K562 (cell line): ENCODE measurements around the gene LITAF. TPM values are rescaled to one million over a fixed set of nuclear protein-coding genes. Genes with fewer than 3 reads are reported as not detected.

Experiments
- ATAC-seq: fragments of 200-7000 bp; cut with Tn5 transposase; 3 replicates; pipeline ENCODE4 v1.9.1; 2020; ENCODE audit warnings: moderate library complexity
- BruUV-seq: library from RNA; stranded (reverse); fragments of 400-500 nt; replicated peaks from 2 replicates; lab custom pipeline; 2021; lab: Mats Ljungman, UMichigan
- CTCF ChIA-PET: fragments of 300-600 bp; formaldehyde crosslinking; extraction: SDS; loops from one replicate; lab custom pipeline; 2021; ENCODE audit warnings: low intra/inter-chr PET ratio; lab: Yijun Ruan, JAX
- POLR2A ChIA-PET: fragments of 300-600, 350-650 bp; sonication (Branson Sonifier 250); formaldehyde crosslinking; extraction: SDS; loops from one replicate; lab custom pipeline; 2021; ENCODE audit warnings: antibody characterized with exemption, inconsistent platforms; lab: Yijun Ruan, JAX
- DNase-seq, 4 experiments: peaks; one replicate each; pipeline versions ENCODE4 v3.0.0 to v3.0.0-alpha.2; 2011 to 2018; ENCODE audit warnings: low spot score in 3 of 4, mixed read lengths in 3 of 4; ENCODE audit errors: extremely low read depth in 1 of 4
- FAIRE-seq: peaks from 2 replicates; lab custom pipeline; 2011; peaks lifted over from hg19 to GRCh38; lab: Jason Lieb, UNC
- H2AFZ ChIP-seq: 2 replicates; pipeline ENCODE4 v1.6.0; 2011; ENCODE audit warnings: low read depth, low read length, control low read depth, inconsistent platforms
- H3K27ac ChIP-seq: fragments of 200-600 bp; 3 replicates; pipeline ENCODE4 v1.8.0; 2011; ENCODE audit warnings: low read depth, mild to moderate bottlenecking, control low read depth, inconsistent platforms, low read length, moderate library complexity, mixed read lengths; ENCODE audit errors: extremely low read depth
- H3K27me3 ChIP-seq, 2 experiments: fragments of 300-600 bp in 1 of 2; 2 replicates in 1 of 2; 3 replicates in 1 of 2; pipeline versions ENCODE4 v1.6.0 to v1.8.0; 2011; ENCODE audit warnings: inconsistent platforms in 2 of 2, low read length in 2 of 2, mild to moderate bottlenecking in 1 of 2, mixed read lengths in 1 of 2, moderate library complexity in 1 of 2; ENCODE audit not compliant: control insufficient read depth in 2 of 2, insufficient read depth in 2 of 2
- H3K36me3 ChIP-seq: fragments of 300-600 bp; 3 replicates; pipeline ENCODE4 v1.8.0; 2011; ENCODE audit warnings: mild to moderate bottlenecking, low read length, inconsistent platforms; ENCODE audit not compliant: control insufficient read depth, insufficient read depth
- H3K4me1 ChIP-seq, 2 experiments: fragments of 200-600 bp in 1 of 2; replicated peaks in 1 of 2; 2 replicates in 1 of 2; 3 replicates in 1 of 2; pipeline versions ENCODE4 v1.5.1 to v1.8.0; 2011; ENCODE audit warnings: inconsistent platforms in 2 of 2, low read length in 2 of 2, mild to moderate bottlenecking in 1 of 2, mixed read lengths in 1 of 2, moderate library complexity in 1 of 2; ENCODE audit not compliant: control insufficient read depth in 2 of 2, insufficient read depth in 2 of 2
- H3K4me2 ChIP-seq: 2 replicates; pipeline ENCODE4 v1.6.1; 2011; ENCODE audit warnings: low read length, control low read depth, inconsistent platforms, mixed read lengths; ENCODE audit not compliant: insufficient read depth
- H3K4me3 ChIP-seq: fragments of 200-600 bp; sonication (generic), shearing (Covaris generic); 2 replicates; pipeline ENCODE4 v1.5.1; 2016; ENCODE audit warnings: control low read depth, inconsistent platforms
- H3K79me2 ChIP-seq: fragments of 200-600 bp; 3 replicates; pipeline ENCODE4 v1.8.0; 2011; ENCODE audit warnings: low read length, inconsistent platforms; ENCODE audit not compliant: control insufficient read depth, insufficient read depth
- H3K9ac ChIP-seq, 2 experiments: 2 replicates each; pipeline versions ENCODE4 v1.6.0 to v1.6.1; 2011; ENCODE audit warnings: low read depth in 2 of 2, low read length in 2 of 2, control low read depth in 1 of 2, inconsistent platforms in 1 of 2, mild to moderate bottlenecking in 1 of 2, mixed read lengths in 1 of 2; ENCODE audit not compliant: insufficient read depth in 1 of 2
- H3K9me1 ChIP-seq: one replicate; pipeline ENCODE4 v1.6.0; 2011; ENCODE audit warnings: inconsistent platforms, mild to moderate bottlenecking, low read length, moderate library complexity; ENCODE audit not compliant: control insufficient read depth, insufficient read depth
- H3K9me3 ChIP-seq: replicated peaks from 2 replicates; pipeline ENCODE4 v1.5.1; 2011; ENCODE audit warnings: low read depth, low read length, inconsistent platforms; ENCODE audit not compliant: control insufficient read depth, insufficient read depth
- H4K20me1 ChIP-seq: replicated peaks from 2 replicates; pipeline ENCODE4 v1.6.1; 2011; ENCODE audit warnings: low read length, inconsistent platforms, mixed read lengths; ENCODE audit not compliant: control insufficient read depth, insufficient read depth
- BCOR ChIP-seq: fragments of 450-650 bp; IDR thresholded peaks from 2 replicates; pipeline ENCODE4 v1.6.1; 2016
- CCAR2 ChIP-seq: fragments of 200-400 bp; formaldehyde crosslinking; IDR thresholded peaks from 2 replicates; pipeline ENCODE4 v1.6.1; 2017; ENCODE audit warnings: mild to moderate bottlenecking, low read depth, low read length
- E4F1 ChIP-seq: fragments of 250-450 bp; sonication (Bioruptor Pico); IDR thresholded peaks from 2 replicates; pipeline ENCODE4 v1.5.0; 2021; ENCODE audit warnings: mild to moderate bottlenecking, borderline replicate concordance
- GATAD2A ChIP-seq: fragments of 450-650 bp; IDR thresholded peaks from 2 replicates; pipeline ENCODE4 v1.6.1; 2017
- KDM1A ChIP-seq, 2 experiments: fragments of 450-650 bp; IDR thresholded peaks; 2 replicates each; pipeline ENCODE4 v1.6.1; 2016; ENCODE audit warnings: mild to moderate bottlenecking in 2 of 2
- MAFK ChIP-seq: IDR thresholded peaks from 2 replicates; pipeline ENCODE4 v1.6.1; 2011; ENCODE audit warnings: low read length, improper control_type of control experiment
- POU5F1 ChIP-seq: fragments of 150-350 bp; IDR thresholded peaks from 2 replicates; pipeline ENCODE4 v1.6.1; 2014; ENCODE audit warnings: borderline replicate concordance, low read length, low read depth, mild to moderate bottlenecking; ENCODE audit not compliant: partially characterized antibody
- PYGO2 ChIP-seq: fragments of 450-650 bp; IDR thresholded peaks from 2 replicates; pipeline ENCODE4 v1.6.1; 2016; ENCODE audit warnings: mild to moderate bottlenecking, missing genetic modification characterization, moderate library complexity, missing compliant biosample characterization
- RBM25 ChIP-seq: fragments of 200-400 bp; formaldehyde crosslinking; IDR thresholded peaks from 2 replicates; pipeline ENCODE4 v1.6.1; 2018; ENCODE audit warnings: low read length, low read depth, moderate library complexity; ENCODE audit not compliant: severe bottlenecking
- RUNX1 ChIP-seq: sonication (generic); IDR thresholded peaks from 2 replicates; pipeline ENCODE4 v1.6.1; 2016; ENCODE audit warnings: antibody characterized with exemption, low read depth
- SMARCA5 ChIP-seq: fragments of 450-650 bp; IDR thresholded peaks from 2 replicates; pipeline ENCODE4 v1.6.1; 2016
- SPI1 ChIP-seq: IDR thresholded peaks from 2 replicates; pipeline ENCODE4 v1.6.1; 2011; ENCODE audit warnings: low read depth, low read length, control low read depth, borderline replicate concordance
- SREBF2 ChIP-seq: sonication (generic); formaldehyde crosslinking; IDR thresholded peaks from 2 replicates; pipeline ENCODE4 v1.4.0; 2020; ENCODE audit warnings: mild to moderate bottlenecking, missing genetic modification reagents
- TFAP4 ChIP-seq: sonication (generic); formaldehyde crosslinking; IDR thresholded peaks from 2 replicates; pipeline ENCODE4 v1.8.0; 2022; ENCODE audit warnings: missing genetic modification reagents, mild to moderate bottlenecking, moderate library complexity, borderline replicate concordance
- TFE3 ChIP-seq: fragments of 450-650 bp; formaldehyde crosslinking; IDR thresholded peaks from 2 replicates; pipeline ENCODE4 v1.4.0; 2020; ENCODE audit warnings: mild to moderate bottlenecking, mixed read lengths
- ZNF511 ChIP-seq: sonication (generic); formaldehyde crosslinking; IDR thresholded peaks from 2 replicates; pipeline ENCODE4 v1.8.0; 2022; ENCODE audit warnings: mild to moderate bottlenecking, missing genetic modification reagents
- WGBS: fragments of 100-300 bp; shearing (Covaris generic); methylation state at CpG from one replicate; pipeline ENCODE4 v1.1.6; 2016; ENCODE audit warnings: low coverage, mixed read lengths; ENCODE audit not compliant: insufficient coverage; ENCODE audit errors: missing lambda C conversion rate; 5-methylcytosine and 5-hydroxymethylcytosine counted together
- in situ Hi-C: fragments of 300-500 bp; cut with MboI; formaldehyde crosslinking; loops from 4 replicates; pipeline ENCODE4 v1.15.0; 2018; ENCODE audit warnings: inconsistent platforms, mixed read lengths
- intact Hi-C: fragments of 100-400 bp; cut with micrococcal nuclease; formaldehyde crosslinking; loops from 2 replicates; pipeline ENCODE4 v1.14.2; 2022
- polyA plus RNA-seq, 8 experiments: library from polyadenylated mRNA; depleted of rRNA in 4 of 8; stranded (reverse) in 5 of 8; unstranded in 3 of 8; fragments of >200 nt; fragmentation: Nextera tagmentation in 2 of 8; fragmentation: Illumina TruSeq in 1 of 8; extraction: Ambion mirVana in 2 of 8; extraction: Trizol in 1 of 8; gene quantifications; 2 replicates each; pipeline versions ENCODE4 v1.2.1 to v1.2.3, GENCODE V29; 2011 to 2014; ENCODE audit warnings: inconsistent platforms in 1 of 8, missing spikeins in 1 of 8
- total RNA-seq, 7 experiments: library from RNA; depleted of rRNA in 6 of 7; stranded (reverse); fragments of >200 nt in 6 of 7; fragmentation: Illumina TruSeq in 2 of 7; extraction: Trizol in 2 of 7; gene quantifications; 2 replicates each; pipeline versions ENCODE4 v1.2.1 to v1.2.3, GENCODE V29; 2011 to 2021; ENCODE audit warnings: low replicate concordance in 1 of 7

LITAF gene
- total and polyA plus RNA-seq, 9 of the 15 experiments (the other 6 are each of a cell fraction or from before 2014, with no cell fraction given) = 4.1 to 17.8 (median 11.9) TPM

- no peak overlapping the region for H3K4me3 ChIP-seq
- FAIRE-seq = no peak
- H3K79me2 ChIP-seq = no peaks in the 10 kb centered on the region
- H3K9ac ChIP-seq = no peak overlapping the region
- ATAC-seq = no peak
- no peak overlapping the region for H3K27ac ChIP-seq
- BruUV-seq = no TSS peak
- 18% methylated on average over 12 of the region's 12 CpGs for WGBS
- intact Hi-C loops (no loop called here), in situ Hi-C loops (no loop called here)
- no peaks in the 10 kb centered on the region for H3K36me3 ChIP-seq
- no peaks in the 10 kb centered on the region for H3K9me1 ChIP-seq
- no peaks in the 10 kb centered on the region for H3K4me1 ChIP-seq
- no peak for TF ChIP-seq SREBF2 (CRISPR knock-in tag)
- no peak for TF ChIP-seq RUNX1
- TF ChIP-seq E4F1 (CRISPR knock-in tag) = no peak
- TF ChIP-seq SMARCA5 = peak; percentile 63; the same call in 1 of the 2 replicates
- TF ChIP-seq MAFK = no peak
- TF ChIP-seq CCAR2 = no peak
- no peak for TF ChIP-seq ZNF511 (CRISPR knock-in tag)
- TF ChIP-seq BCOR = 0 out of 2 replicates have a peak, but pooled peaks have one; percentile 31
- 0 out of 4 replicates have a peak, but pooled peaks of 1 of the 2 experiments have one; percentile 18 for TF ChIP-seq KDM1A (IDR thresholded peaks at IDR 0.05)
- TF ChIP-seq PYGO2 (tag) = no peak
- TF ChIP-seq POU5F1 = no peak
- TF ChIP-seq TFE3 (CRISPR knock-in tag) = no peak
- TF ChIP-seq SPI1 = peak; percentile 46; the same call in 1 of the 2 replicates
- no peak for TF ChIP-seq TFAP4 (CRISPR knock-in tag)
- TF ChIP-seq GATAD2A = no peak
- TF ChIP-seq RBM25 = peak; percentile 70
- CTCF ChIA-PET = no interaction called here
- H4K20me1 ChIP-seq = 0 out of 2 replicates have a peak, but pooled peaks cover 8% of the 10 kb centered on the region
- no peak for DNase-seq
- POLR2A ChIA-PET = interaction anchor here (0.6 to 0.7 kb wide), 2 partner anchors 37 to 212 kb away, joined by 3 read pairs; no protein-coding TSS in a partner anchor
- H3K4me2 ChIP-seq = no peak overlapping the region
- no peaks in the 10 kb centered on the region for H3K9me3 ChIP-seq
- peaks cover 0 to 19% of the 10 kb centered on the region in 2 experiments; a peak in 2 of 5 replicates for H3K27me3 ChIP-seq
- H2AFZ ChIP-seq = no peak overlapping the region
Measured at GRCh38 chr16:11510178-11510973, 76.3 kb downstream of the LITAF start.
